Activated T-cell treated with anti-CD3 and anti-CD28 coated beads, Interleukin-2, amount 50 U/mL, for 1 hour (primary cell): ENCODE measurements around the gene KCNAB1.
"Not testable (repeated sequence)": the region's sequence is repeated elsewhere in the genome, so short reads cannot be mapped to it uniquely, and the experiment has no call there.

Experiments used
- DNase-seq: peaks from one replicate; pipeline ENCODE4 v3.0.0-alpha.2; 2020

Gene KCNAB1

GRCh38 chr3:156284637-156285036 is 164.3 kb downstream of the KCNAB1 start:
- DNase-seq = not testable (repeated sequence)

GRCh38 chr3:156285626-156286025 is 165.2 kb downstream of the KCNAB1 start:
- DNase-seq = no peak

GRCh38 chr3:156290924-156291271 is 170.5 kb downstream of the KCNAB1 start:
- DNase-seq = no peak

- peak; percentile 25 for DNase-seq
These were observed 171.1 kb downstream of the KCNAB1 start for GRCh38 chr3:156291272-156292123.

GRCh38 chr3:156293566-156293965 is 173.2 kb downstream of the KCNAB1 start:
- no peak for DNase-seq

GRCh38 chr3:156297582-156297981 is 177.2 kb downstream of the KCNAB1 start:
- DNase-seq = no peak

- DNase-seq = no peak
These were observed 177.6 kb downstream of the KCNAB1 start for GRCh38 chr3:156298014-156298413.

GRCh38 chr3:156298938-156299337 is 178.6 kb downstream of the KCNAB1 start:
- no peak for DNase-seq

- DNase-seq = no peak
These were observed 179.2 kb downstream of the KCNAB1 start for GRCh38 chr3:156299569-156299968.

- no peak for DNase-seq
These were observed 180.0 kb downstream of the KCNAB1 start for GRCh38 chr3:156300371-156300770.

GRCh38 chr3:156300929-156301840 is 180.8 kb downstream of the KCNAB1 start:
- DNase-seq = no peak

GRCh38 chr3:156303001-156303707 is 182.8 kb downstream of the KCNAB1 start:
- DNase-seq = no peak

- DNase-seq = no peak
These were observed 184.0 kb downstream of the KCNAB1 start for GRCh38 chr3:156304406-156304805.

GRCh38 chr3:156305672-156306071 is 185.3 kb downstream of the KCNAB1 start:
- no peak for DNase-seq

- no peak for DNase-seq
These were observed 187.3 kb downstream of the KCNAB1 start for GRCh38 chr3:156307704-156308103.

GRCh38 chr3:156311431-156311830 is 191.1 kb downstream of the KCNAB1 start:
- DNase-seq = no peak

- DNase-seq = no peak
These were observed 191.6 kb downstream of the KCNAB1 start for GRCh38 chr3:156311930-156312329.

GRCh38 chr3:156316076-156316475 is 195.7 kb downstream of the KCNAB1 start:
- DNase-seq = no peak

- no peak for DNase-seq
These were observed 197.2 kb downstream of the KCNAB1 start for GRCh38 chr3:156317462-156318074.

GRCh38 chr3:156321945-156322344 is 201.6 kb downstream of the KCNAB1 start:
- no peak for DNase-seq

- no peak for DNase-seq
These were observed 203.1 kb downstream of the KCNAB1 start for GRCh38 chr3:156323466-156323865.

GRCh38 chr3:156330415-156330814 is 210.0 kb downstream of the KCNAB1 start:
- no peak for DNase-seq

- DNase-seq = no peak
These were observed 211.9 kb downstream of the KCNAB1 start for GRCh38 chr3:156332304-156332703.
